ENCODE measurements around the gene RHOBTB3.

RHOBTB3 gene

GRCh38 chr5:95770830-95771708 lies 39.9 kb downstream of the RHOBTB3 start:
- DNase-seq, result no peak

- no peak for DNase-seq
Measured at GRCh38 chr5:95771892-95772291, 40.8 kb downstream of the RHOBTB3 start.

GRCh38 chr5:95773335-95774059 lies 42.4 kb downstream of the RHOBTB3 start:
- DNase-seq, result no peak

GRCh38 chr5:95777441-95777840 lies 46.3 kb downstream of the RHOBTB3 start:
- no peak for DNase-seq

GRCh38 chr5:95778713-95779436 lies 47.7 kb downstream of the RHOBTB3 start:
- DNase-seq, result no peak

GRCh38 chr5:95779611-95780010 lies 48.5 kb downstream of the RHOBTB3 start:
- DNase-seq, result no peak

- DNase-seq, result no peak
Measured at GRCh38 chr5:95780597-95780996, 49.5 kb downstream of the RHOBTB3 start.

- DNase-seq, result peak; percentile 20
Measured at GRCh38 chr5:95781101-95781583, 50.0 kb downstream of the RHOBTB3 start.

GRCh38 chr5:95782181-95782580 lies 51.0 kb downstream of the RHOBTB3 start:
- DNase-seq, result no peak

- no peak for DNase-seq
Measured at GRCh38 chr5:95783661-95784060, 52.5 kb downstream of the RHOBTB3 start.

GRCh38 chr5:95784514-95785302 lies 53.6 kb downstream of the RHOBTB3 start:
- DNase-seq, result no peak

- no peak for DNase-seq
Measured at GRCh38 chr5:95786821-95787418, 55.8 kb downstream of the RHOBTB3 start.

- DNase-seq, result no peak
Measured at GRCh38 chr5:95788493-95788892, 57.4 kb downstream of the RHOBTB3 start.

- no peak for DNase-seq
Measured at GRCh38 chr5:95791751-95792150, 60.6 kb downstream of the RHOBTB3 start.

- DNase-seq, result no peak
Measured at GRCh38 chr5:95794070-95794516, 63.0 kb downstream of the RHOBTB3 start.

GRCh38 chr5:95797301-95797700 lies 66.2 kb downstream of the RHOBTB3 start:
- no peak for DNase-seq

GRCh38 chr5:95798048-95798447 lies 66.9 kb downstream of the RHOBTB3 start:
- no peak for DNase-seq

- no peak for DNase-seq
Measured at GRCh38 chr5:95798545-95798944, 67.4 kb downstream of the RHOBTB3 start.

- no peak for DNase-seq
Measured at GRCh38 chr5:95799191-95799835, 68.2 kb downstream of the RHOBTB3 start.

GRCh38 chr5:95800553-95800952 lies 69.4 kb downstream of the RHOBTB3 start:
- DNase-seq, result no peak

GRCh38 chr5:95801532-95801931 lies 70.4 kb downstream of the RHOBTB3 start:
- DNase-seq, result no peak

Measured in NCI-H2029 treated with DMSO at 0.1 percent for 48 hours (cell line).